Mucosa of rectum (tissue), 2 donors: ENCODE results near the gene PYROXD2.
"Not testable (repeated sequence)": the region's sequence is repeated elsewhere in the genome, so short reads cannot be mapped to it uniquely, and the experiment has no call there.

Experiments
- H3K27ac ChIP-seq, 2 donors: one replicate each; pipeline ENCODE4 v1.7.0; 2013; ENCODE audit warnings: inconsistent platforms in 2 of 2, low read depth in 2 of 2, low read length in 2 of 2
- H3K27me3 ChIP-seq, 2 donors: one replicate each; pipeline ENCODE4 v1.7.0; 2013; ENCODE audit warnings: low read length in 2 of 2; ENCODE audit not compliant: control insufficient read depth in 2 of 2, insufficient read depth in 2 of 2
- H3K36me3 ChIP-seq, 2 donors: one replicate each; pipeline ENCODE4 v1.7.0; 2013; ENCODE audit warnings: low read length in 2 of 2; ENCODE audit not compliant: control insufficient read depth in 2 of 2, insufficient read depth in 2 of 2
- H3K4me1 ChIP-seq, 2 donors: one replicate each; pipeline ENCODE4 v1.7.0; 2013; ENCODE audit warnings: low read length in 2 of 2, mild to moderate bottlenecking in 1 of 2; ENCODE audit not compliant: control insufficient read depth in 2 of 2, insufficient read depth in 2 of 2
- H3K4me3 ChIP-seq, 2 donors: one replicate each; pipeline ENCODE4 v1.7.0; 2013; ENCODE audit warnings: low read length in 2 of 2
- H3K9ac ChIP-seq, 2 donors: one replicate each; pipeline ENCODE4 v1.7.0; 2013; ENCODE audit warnings: low read length in 2 of 2, low read depth in 1 of 2, mild to moderate bottlenecking in 1 of 2
- H3K9me3 ChIP-seq, 2 donors: one replicate each; pipeline ENCODE4 v1.7.0; 2013; ENCODE audit warnings: low read length in 2 of 2; ENCODE audit not compliant: control insufficient read depth in 2 of 2
- donor health status: healthy.
- donor health status: Normal muscosa, but diverticular disease.

PYROXD2 gene

GRCh38 chr10:98349508-98349922 lies 65.5 kb downstream of the PYROXD2 start:
- Histone ChIP-seq H3K27ac (no peak overlapping the region), H3K9me3 (peaks cover 0 to 4% of the 10 kb centered on the region in 2 donors), H3K9ac (no peak overlapping the region), H3K4me1 (peaks cover 0 to 12% of the 10 kb centered on the region in 2 donors), H3K4me3 (no peak overlapping the region), H3K27me3 (peaks cover 0 to 3% of the 10 kb centered on the region in 2 donors), H3K36me3 (no peaks in the 10 kb centered on the region)

- Histone ChIP-seq H3K27me3 (no peaks in the 10 kb centered on the region), H3K9me3 (peaks cover 0 to 4% of the 10 kb centered on the region in 2 donors), H3K27ac (no peak overlapping the region), H3K9ac (no peak overlapping the region), H3K36me3 (no peaks in the 10 kb centered on the region), H3K4me1 (peaks cover 0 to 12% of the 10 kb centered on the region in 2 donors), H3K4me3 (no peak overlapping the region)
These were observed 68.1 kb downstream of the PYROXD2 start for GRCh38 chr10:98346847-98347246.

GRCh38 chr10:98344589-98345038 lies 70.4 kb downstream of the PYROXD2 start:
- Histone ChIP-seq H3K4me3 (no peak overlapping the region), H3K27ac (no peak overlapping the region), H3K4me1 (peaks cover 0 to 9% of the 10 kb centered on the region in 2 donors), H3K9ac (no peak overlapping the region), H3K36me3 (no peaks in the 10 kb centered on the region), H3K27me3 (no peaks in the 10 kb centered on the region), H3K9me3 (peaks cover 0 to 4% of the 10 kb centered on the region in 2 donors)

GRCh38 chr10:98341701-98342100 lies 73.3 kb downstream of the PYROXD2 start:
- H3K27ac ChIP-seq, H3K4me1 ChIP-seq, H3K9me3 ChIP-seq, H3K27me3 ChIP-seq, H3K9ac ChIP-seq, H3K36me3 ChIP-seq, H3K4me3 ChIP-seq: not testable (repeated sequence)

- no peaks in the 10 kb centered on the region for H3K9me3 ChIP-seq
- H3K4me1 ChIP-seq: peaks cover 0 to 3% of the 10 kb centered on the region in 2 donors
- H3K27ac ChIP-seq: no peak overlapping the region
- H3K27me3 ChIP-seq: no peaks in the 10 kb centered on the region
- no peak overlapping the region for H3K4me3 ChIP-seq
- no peak overlapping the region for H3K9ac ChIP-seq
- no peaks in the 10 kb centered on the region for H3K36me3 ChIP-seq
These were observed 74.1 kb downstream of the PYROXD2 start for GRCh38 chr10:98340940-98341310.

- Histone ChIP-seq H3K4me1 (peaks cover 0 to 3% of the 10 kb centered on the region in 2 donors), H3K9me3 (no peaks in the 10 kb centered on the region), H3K36me3 (no peaks in the 10 kb centered on the region), H3K27ac (no peak overlapping the region), H3K9ac (no peak overlapping the region), H3K4me3 (peak overlapping the region in 1 of 2 donors; percentile 7), H3K27me3 (no peaks in the 10 kb centered on the region)
These were observed 74.6 kb downstream of the PYROXD2 start for GRCh38 chr10:98340261-98340939.

- no peaks in the 10 kb centered on the region for H3K9me3 ChIP-seq
- no peak overlapping the region for H3K4me3 ChIP-seq
- no peak overlapping the region for H3K9ac ChIP-seq
These were observed 75.2 kb downstream of the PYROXD2 start for GRCh38 chr10:98339799-98340198.

GRCh38 chr10:98338896-98339295 lies 76.1 kb downstream of the PYROXD2 start:
- Histone ChIP-seq H3K27ac (no peak overlapping the region), H3K9ac (no peak overlapping the region), H3K27me3 (no peaks in the 10 kb centered on the region), H3K4me1 (no peaks in the 10 kb centered on the region), H3K4me3 (no peak overlapping the region), H3K9me3 (no peaks in the 10 kb centered on the region), H3K36me3 (no peaks in the 10 kb centered on the region)

More at GRCh38 chr10:98339799-98340198, 75.2 kb downstream of the PYROXD2 start:
- H3K27ac ChIP-seq: no peak overlapping the region
- H3K36me3 ChIP-seq: no peaks in the 10 kb centered on the region
- H3K27me3 ChIP-seq: no peaks in the 10 kb centered on the region
- H3K4me1 ChIP-seq: no peaks in the 10 kb centered on the region

- Histone ChIP-seq H3K4me3 (no peak overlapping the region), H3K36me3 (no peaks in the 10 kb centered on the region), H3K27me3 (no peaks in the 10 kb centered on the region), H3K9me3 (no peaks in the 10 kb centered on the region), H3K4me1 (no peaks in the 10 kb centered on the region), H3K27ac (no peak overlapping the region), H3K9ac (no peak overlapping the region)
These were observed 76.7 kb downstream of the PYROXD2 start for GRCh38 chr10:98338318-98338717.

GRCh38 chr10:98337484-98337883 lies 77.5 kb downstream of the PYROXD2 start:
- Histone ChIP-seq H3K4me1 (peaks cover 0 to 2% of the 10 kb centered on the region in 2 donors), H3K9me3 (no peaks in the 10 kb centered on the region), H3K4me3 (no peak overlapping the region), H3K27ac (no peak overlapping the region), H3K36me3 (no peaks in the 10 kb centered on the region), H3K9ac (no peak overlapping the region), H3K27me3 (no peaks in the 10 kb centered on the region)
